ENCODE data around the gene RNLS.

DNA sequence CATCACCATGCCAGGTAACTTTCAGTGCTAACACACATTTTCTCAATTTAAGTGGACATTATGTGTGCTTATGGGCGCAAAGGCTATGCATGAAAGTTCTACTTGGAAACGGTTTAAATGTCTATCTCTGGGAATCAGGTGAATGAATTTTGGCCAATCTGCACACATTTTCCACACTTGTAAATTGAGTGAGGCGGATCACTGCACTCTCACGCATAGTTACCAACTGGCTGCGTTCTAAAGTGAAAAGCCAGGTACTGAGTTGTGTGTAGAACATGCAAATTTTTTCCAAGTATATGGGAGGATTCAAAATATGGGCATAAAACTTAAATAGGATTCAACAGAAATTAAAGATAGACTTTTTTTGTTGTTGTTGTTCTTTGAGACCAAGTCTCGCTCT, 323.7 kb downstream of the RNLS start:
- TF ChIP-seq TCF4 (CRISPR knock-in tag; IDR thresholded peaks at IDR 0.05; ENCODE audit: borderline replicate concordance) (no peak), ISL1 (CRISPR knock-in tag; IDR thresholded peaks at IDR 0.05) (no peak), ZNF70 (CRISPR knock-in tag; IDR thresholded peaks at IDR 0.05) (no peak), BACH2 (CRISPR knock-in tag; IDR thresholded peaks at IDR 0.05; ENCODE audit: borderline replicate concordance) (no peak), PPARA (CRISPR knock-in tag; IDR thresholded peaks at IDR 0.05; ENCODE audit: borderline replicate concordance) (no peak), ZFP30 (CRISPR knock-in tag; IDR thresholded peaks at IDR 0.05) (no peak), PATZ1 (CRISPR knock-in tag; IDR thresholded peaks at IDR 0.05; ENCODE audit: borderline replicate concordance) (no peak), ZFP3 (CRISPR knock-in tag; IDR thresholded peaks at IDR 0.05) (no peak), TOX (CRISPR knock-in tag; IDR thresholded peaks at IDR 0.05; ENCODE audit: borderline replicate concordance) (no peak), ZC3H10 (CRISPR knock-in tag; IDR thresholded peaks at IDR 0.05) (no peak), GLIS3 (CRISPR knock-in tag; IDR thresholded peaks at IDR 0.05) (no peak), RARB (CRISPR knock-in tag; IDR thresholded peaks at IDR 0.05) (no peak)
- TF ChIP-seq, protein P1, sequence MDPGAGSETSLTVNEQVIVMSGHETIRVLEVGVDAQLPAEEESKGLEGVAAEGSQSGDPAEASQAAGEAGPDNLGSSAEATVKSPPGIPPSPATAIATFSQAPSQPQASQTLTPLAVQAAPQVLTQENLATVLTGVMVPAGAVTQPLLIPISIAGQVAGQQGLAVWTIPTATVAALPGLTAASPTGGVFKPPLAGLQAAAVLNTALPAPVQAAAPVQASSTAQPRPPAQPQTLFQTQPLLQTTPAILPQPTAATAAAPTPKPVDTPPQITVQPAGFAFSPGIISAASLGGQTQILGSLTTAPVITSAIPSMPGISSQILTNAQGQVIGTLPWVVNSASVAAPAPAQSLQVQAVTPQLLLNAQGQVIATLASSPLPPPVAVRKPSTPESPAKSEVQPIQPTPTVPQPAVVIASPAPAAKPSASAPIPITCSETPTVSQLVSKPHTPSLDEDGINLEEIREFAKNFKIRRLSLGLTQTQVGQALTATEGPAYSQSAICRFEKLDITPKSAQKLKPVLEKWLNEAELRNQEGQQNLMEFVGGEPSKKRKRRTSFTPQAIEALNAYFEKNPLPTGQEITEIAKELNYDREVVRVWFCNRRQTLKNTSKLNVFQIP (CRISPR knock-in tag; IDR thresholded peaks at IDR 0.05; ENCODE audit: borderline replicate concordance, low read depth) = no peak

Measured in SK-N-SH treated with all-trans-retinoic acid at 6 μM for 48 hours (cell line).